MM.1S (cell line): ENCODE results near the gene EREG.

Experiments
- EZH2 ChIP-seq: fragments of 300-600 bp; sonication (generic); optimal IDR thresholded peaks from 2 replicates; pipeline ENCODE3; 2017; ENCODE audit warnings: low read depth, mild to moderate bottlenecking, antibody characterized with exemption, low read length, mixed read lengths
- EZH2phosphoT487 ChIP-seq: fragments of 300-600 bp; sonication (generic); IDR thresholded peaks from 2 replicates; pipeline ENCODE4 v1.6.1; 2018; ENCODE audit warnings: antibody characterized with exemption, low read length
- TF ChIP-seq, protein P1 (sequence below): fragments of 300-600 bp; sonication (generic); IDR thresholded peaks from 2 replicates; pipeline ENCODE4 v1.5.1; 2016; ENCODE audit warnings: antibody characterized with exemption, low read length, mixed read lengths

DNA sequence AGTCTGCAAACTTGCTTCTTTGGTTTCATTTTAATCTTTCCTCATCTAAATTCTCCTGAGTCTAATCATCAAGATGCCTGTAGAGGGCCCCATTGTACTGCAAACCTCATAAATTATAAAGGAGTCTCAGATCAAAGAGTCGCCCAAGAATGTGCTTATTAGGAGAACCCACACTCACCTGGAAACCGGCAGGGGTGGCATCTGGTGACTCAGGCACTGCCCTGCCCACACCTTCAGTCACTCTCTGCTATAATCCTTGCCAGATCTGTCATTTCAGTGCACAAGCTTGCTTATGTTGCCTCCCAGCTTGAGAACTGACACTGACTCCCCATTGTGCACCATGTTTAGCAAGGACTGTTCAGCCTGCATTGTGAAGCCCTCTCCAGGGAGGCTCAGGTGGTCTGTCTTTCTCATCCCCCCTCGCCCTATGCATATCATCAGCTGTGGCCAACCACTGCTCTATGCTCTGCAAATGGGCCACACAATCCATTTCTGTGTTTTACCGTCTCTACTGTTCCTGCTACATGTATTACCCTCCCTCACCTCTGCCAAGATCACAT, 44.3 kb upstream of the EREG start:
- TF ChIP-seq, protein P1, sequence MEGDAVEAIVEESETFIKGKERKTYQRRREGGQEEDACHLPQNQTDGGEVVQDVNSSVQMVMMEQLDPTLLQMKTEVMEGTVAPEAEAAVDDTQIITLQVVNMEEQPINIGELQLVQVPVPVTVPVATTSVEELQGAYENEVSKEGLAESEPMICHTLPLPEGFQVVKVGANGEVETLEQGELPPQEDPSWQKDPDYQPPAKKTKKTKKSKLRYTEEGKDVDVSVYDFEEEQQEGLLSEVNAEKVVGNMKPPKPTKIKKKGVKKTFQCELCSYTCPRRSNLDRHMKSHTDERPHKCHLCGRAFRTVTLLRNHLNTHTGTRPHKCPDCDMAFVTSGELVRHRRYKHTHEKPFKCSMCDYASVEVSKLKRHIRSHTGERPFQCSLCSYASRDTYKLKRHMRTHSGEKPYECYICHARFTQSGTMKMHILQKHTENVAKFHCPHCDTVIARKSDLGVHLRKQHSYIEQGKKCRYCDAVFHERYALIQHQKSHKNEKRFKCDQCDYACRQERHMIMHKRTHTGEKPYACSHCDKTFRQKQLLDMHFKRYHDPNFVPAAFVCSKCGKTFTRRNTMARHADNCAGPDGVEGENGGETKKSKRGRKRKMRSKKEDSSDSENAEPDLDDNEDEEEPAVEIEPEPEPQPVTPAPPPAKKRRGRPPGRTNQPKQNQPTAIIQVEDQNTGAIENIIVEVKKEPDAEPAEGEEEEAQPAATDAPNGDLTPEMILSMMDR: peak; percentile 73
- TF ChIP-seq EZH2 (no peak), EZH2phosphoT487 (no peak)
